GM18502 (cell line): ENCODE data around the gene ZNF358.

Experiments
- ATAC-seq: cut with Tn5 transposase; IDR thresholded peaks from one replicate; pipeline ENCODE4 v1.9.1; 2021; ENCODE audit warnings: mild to moderate bottlenecking; ENCODE audit not compliant: unreplicated experiment, poor library complexity

ZNF358 gene

GRCh38 chr19:7554565-7554964 lies 38.7 kb downstream of the ZNF358 start:
- ATAC-seq = no peak

DNA sequence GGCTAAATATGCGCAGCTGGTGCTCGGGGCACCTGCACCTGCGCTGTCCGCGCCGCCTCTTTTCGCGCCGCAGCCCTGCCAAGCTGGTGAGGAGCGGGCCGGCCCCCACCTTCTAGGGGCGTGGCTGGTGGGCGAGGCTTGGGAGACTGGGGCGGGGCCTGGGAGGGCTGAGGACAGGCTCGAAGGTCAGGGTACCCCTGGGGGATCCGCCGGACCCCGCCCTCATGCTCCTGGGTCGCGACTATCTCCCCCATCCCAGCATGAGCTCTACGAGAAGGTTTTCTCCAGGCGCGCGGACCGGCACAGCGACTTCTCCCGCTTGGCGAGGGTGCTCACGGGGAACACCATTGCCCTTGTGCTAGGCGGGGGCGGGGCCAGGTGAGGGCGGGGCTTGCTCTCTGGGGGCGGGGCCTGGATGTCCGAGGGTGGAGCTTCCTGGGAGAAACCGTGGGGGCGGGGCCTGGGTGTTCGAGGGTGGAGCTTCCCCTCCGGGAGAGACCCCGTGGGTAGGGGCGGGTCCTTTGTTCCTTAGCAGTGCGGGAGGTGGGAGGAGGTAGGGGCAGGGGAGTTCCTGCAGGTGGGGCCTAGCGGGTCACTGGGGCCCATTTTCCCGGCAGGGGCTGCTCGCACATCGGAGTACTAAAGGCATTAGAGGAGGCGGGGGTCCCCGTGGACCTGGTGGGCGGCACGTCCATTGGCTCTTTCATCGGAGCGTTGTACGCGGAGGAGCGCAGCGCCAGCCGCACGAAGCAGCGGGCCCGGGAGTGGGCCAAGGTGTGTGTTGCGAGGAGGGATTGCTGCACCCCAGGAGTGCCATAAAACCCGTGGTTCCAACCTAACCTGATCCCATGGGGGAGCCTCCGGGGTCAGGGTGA lies 39.3 kb downstream of the ZNF358 start:
- no peak for ATAC-seq

GRCh38 chr19:7556696-7557315 lies 40.9 kb downstream of the ZNF358 start:
- no peak for ATAC-seq

DNA sequence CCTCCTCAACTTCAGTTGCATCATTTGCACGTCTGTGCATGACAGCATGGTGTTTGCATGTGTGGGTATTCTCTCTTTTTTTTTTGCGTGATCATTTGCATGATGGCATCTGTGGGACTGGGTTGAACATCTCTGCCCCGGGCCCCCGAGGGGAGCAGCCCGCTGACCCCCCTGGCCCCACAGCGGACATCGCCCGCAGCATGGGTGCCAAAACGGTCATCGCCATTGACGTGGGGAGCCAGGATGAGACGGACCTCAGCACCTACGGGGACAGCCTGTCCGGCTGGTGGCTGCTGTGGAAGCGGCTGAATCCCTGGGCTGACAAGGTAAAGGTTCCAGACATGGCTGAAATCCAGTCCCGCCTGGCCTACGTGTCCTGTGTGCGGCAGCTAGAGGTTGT lies 42.8 kb downstream of the ZNF358 start:
- no peak for ATAC-seq

GRCh38 chr19:7559102-7559501 lies 43.2 kb downstream of the ZNF358 start:
- no peak for ATAC-seq

DNA sequence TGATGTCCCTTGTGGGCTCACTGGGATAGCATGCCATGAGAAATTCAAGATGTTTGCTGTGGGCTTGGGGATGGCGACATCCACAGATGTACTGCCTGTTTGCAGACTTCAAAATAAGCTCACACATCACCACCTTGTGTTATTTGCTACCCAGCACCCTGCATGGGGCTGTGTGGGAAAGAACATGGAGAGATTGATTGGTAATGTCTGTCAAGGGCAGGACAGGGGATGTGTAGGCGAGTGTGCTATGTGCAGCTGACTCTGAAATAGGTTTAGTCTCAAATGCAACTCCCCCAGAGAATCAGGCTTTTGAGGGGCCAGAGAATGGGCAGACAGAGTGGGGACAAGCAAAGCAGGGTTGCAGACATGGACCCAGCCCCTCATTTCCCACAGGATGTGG lies 44.4 kb downstream of the ZNF358 start:
- ATAC-seq = no peak

DNA sequence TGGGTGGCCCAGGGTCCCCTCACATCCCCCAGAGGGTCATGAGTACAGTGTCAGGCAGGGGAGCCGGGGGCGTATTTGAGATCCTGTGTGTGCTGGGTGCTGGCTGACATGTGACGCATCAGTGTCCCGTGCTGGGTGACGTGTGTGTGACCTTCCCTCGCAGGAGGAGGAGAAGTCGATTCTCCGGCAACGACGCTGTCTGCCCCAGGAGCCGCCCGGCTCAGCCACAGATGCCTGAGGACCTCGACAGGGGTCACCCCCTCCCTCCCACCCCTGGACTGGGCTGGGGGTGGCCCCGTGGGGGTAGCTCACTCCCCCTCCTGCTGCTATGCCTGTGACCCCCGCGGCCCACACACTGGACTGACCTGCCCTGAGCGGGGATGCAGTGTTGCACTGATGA lies 45.4 kb downstream of the ZNF358 start:
- no peak for ATAC-seq

- no peak for ATAC-seq
Observed at GRCh38 chr19:7562646-7563393, 46.9 kb downstream of the ZNF358 start.

- no peak for ATAC-seq
Observed at GRCh38 chr19:7564866-7565265, 49.0 kb downstream of the ZNF358 start.

DNA sequence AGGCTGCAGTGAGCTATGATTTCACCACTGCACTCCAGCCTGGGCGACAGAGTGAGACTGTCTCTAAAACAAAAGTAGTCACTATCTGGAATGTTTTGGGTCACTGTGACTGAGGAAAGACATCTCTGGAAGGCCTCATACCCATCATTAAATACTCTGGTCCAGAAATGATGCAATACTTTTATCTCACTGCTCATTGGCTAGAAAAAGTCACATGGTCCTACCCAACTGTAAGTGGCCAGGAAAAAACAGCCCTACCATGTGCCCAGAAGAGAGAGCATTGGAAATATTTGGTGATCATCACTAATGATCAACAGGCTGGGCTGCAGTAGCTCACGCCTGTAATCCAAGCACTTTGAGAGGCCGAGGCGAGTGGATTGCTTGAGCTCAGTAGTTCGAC lies 49.4 kb downstream of the ZNF358 start:
- no peak for ATAC-seq
